Hematopoietic multipotent progenitor cell (in vitro differentiated cells): ENCODE results near the gene GCNT4. TPM values are rescaled to one million over a fixed set of nuclear protein-coding genes. Genes with fewer than 3 reads are reported as not detected.

Source experiments
- DNase-seq, 3 donors: peaks; one replicate each; pipeline ENCODE4 v3.0.0-alpha.2; 2011 to 2015; ENCODE audit warnings: low read depth in 2 of 3, low spot score in 2 of 3
- total RNA-seq: library from RNA; depleted of rRNA; stranded (reverse); fragments of >200 nt; gene quantifications from one replicate; pipeline ENCODE4 v1.2.3, GENCODE V29; 2012

The GCNT4 gene
- total RNA-seq, 1 donor: 0.27 TPM

DNA sequence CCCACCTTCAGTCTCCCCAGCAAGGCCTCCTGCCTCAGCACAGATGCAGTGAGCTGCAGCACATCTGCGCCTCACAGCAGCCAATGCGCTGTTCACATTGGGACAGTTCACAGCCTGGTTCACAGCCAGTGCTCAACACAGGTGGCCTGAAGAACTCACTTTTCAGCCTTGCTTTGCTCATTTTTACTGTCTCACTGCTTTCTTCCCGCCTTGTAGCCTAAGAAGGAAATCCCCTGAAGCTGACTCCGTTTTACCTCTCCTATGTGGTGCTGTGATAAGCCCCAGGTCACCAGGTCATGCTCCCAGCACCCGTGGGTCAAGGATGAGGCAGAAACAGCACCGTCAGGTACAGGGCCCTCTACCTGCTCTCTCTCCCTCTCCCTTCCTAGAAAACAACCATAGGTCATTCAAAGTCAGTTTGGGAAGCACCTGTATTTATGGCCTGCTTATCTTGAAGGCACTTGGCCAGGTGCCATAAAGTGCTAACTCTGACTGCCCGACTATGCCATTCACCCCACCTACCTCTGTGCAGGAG lies 1.1 kb downstream of the GCNT4 start:
- peak in 1 of 3 donors; percentile 14 for DNase-seq

DNA sequence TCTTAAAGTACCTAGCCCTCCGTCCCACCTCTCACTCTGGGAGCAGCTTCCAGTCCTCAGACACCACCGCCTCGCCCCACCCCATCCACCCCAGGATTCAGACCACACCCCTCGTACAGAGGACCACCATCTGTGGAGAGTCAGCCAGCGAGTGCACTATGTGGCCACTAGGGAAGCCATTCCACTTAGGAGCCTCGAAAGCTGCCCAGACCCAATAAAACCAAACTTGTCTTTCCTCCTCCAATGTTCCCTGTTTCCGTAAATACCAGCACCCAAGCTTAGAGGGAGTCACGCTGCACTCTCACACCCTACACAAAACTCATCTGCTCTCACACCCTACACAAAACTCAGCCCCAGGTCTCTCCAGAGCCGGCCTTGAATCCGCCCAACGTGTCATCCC lies 1.9 kb downstream of the GCNT4 start:
- DNase-seq: peak in 1 of 3 donors; percentile 70

- peak in 2 of 3 donors; percentile 53 to 75 for DNase-seq
Measured at GRCh38 chr5:75049456-75050351, 2.7 kb downstream of the GCNT4 start.

DNA sequence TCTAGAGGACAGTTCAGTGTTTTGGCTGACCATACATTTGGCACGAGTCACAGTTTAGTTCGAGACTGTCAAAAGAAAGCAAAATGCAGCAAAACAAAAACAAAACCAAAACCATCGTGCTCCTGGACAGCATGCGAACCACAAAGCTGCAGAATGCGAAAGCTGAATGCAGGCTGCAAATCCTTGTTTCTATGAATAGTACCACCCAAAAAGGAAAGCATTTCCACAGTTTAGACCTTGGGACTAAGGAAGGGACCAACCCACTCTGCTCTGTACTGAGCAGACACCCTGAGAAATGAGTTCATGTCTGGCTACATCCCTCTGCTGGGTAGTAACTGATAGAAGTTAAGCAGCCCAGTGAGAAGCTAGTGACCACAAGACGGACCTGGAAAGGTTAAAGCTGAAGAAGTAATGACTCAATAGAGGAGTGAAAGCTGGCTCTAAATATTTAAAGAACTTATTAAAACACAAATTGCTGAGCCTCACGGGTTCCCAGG lies 3.9 kb downstream of the GCNT4 start:
- no peak for DNase-seq

GRCh38 chr5:75047356-75047755 lies 5.0 kb downstream of the GCNT4 start:
- DNase-seq: no peak

DNA sequence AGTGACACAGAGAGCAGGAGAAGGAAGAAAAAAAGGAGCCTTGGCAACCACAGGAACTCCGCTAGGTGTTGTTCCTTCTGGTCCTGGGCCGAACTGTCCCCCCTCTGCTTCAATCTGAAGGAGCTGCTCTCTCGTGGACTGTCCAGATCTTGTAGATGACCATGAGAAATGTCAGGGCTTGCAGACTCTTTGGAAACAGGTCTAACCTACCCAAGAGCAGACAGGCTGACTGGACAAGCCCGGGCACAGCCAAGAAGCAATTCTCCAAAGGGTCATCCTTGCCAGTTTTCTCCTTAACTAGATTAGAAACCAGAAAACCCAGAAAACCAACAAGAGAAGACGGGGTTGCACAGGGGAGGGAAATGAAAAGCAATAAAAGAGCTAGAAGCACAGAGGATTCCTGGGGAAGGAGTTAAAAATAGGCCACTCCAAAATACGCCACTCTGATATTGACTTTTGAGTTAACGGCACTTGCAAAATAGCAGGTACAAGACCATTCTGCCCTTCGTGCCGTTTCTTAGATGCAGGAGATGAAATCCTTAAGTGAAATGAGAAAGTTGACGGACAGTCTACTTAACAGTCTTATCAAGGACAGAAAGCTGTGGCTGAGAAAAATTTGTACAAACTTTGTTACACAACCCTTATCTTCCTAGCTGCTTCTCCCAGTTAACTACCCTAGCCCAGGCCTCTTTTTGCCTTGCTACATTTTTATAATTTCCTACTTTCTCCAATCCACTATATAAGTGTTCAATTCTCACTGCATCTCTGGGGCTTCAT lies 5.8 kb downstream of the GCNT4 start:
- no peak for DNase-seq

DNA sequence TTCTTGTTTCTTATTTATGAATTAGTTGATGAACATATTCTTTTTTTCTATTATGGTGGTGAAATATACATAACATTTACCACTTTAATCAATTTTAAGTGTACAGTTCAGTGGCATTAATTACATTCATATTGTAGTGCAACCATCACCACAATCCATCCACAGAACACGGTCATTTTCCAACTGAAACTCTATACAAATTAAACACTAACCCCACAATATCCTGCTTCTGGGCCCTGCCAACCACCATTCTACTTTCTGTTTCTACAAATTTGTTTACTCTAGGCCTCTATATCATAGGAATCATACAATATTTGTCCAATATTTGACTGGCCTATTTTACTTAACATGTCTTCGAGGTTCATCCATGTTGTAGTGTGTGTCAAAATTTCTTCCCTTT lies 7.3 kb downstream of the GCNT4 start:
- no peak for DNase-seq

- no peak for DNase-seq
Measured at GRCh38 chr5:75044406-75044805, 8.0 kb downstream of the GCNT4 start.

GRCh38 chr5:75043633-75044264 lies 8.6 kb downstream of the GCNT4 start:
- no peak for DNase-seq

DNA sequence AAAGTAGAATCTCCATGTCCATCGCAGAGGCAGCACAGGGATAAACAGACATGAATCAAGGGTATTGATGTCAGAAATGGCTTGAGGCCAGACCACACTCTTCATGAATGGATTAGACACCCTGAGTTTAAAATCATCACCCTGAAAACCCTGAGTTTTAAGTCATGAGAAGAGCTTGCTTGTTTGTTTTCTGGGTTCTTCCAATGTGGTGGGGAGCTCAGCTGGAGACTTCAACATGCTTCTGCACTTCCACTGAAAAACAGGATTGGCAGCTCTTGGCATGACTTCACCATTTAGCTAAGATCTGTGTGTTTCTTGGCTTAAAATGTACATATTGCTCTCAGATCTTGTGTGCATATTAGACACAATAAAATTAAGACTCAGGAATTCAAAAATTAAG lies 9.8 kb downstream of the GCNT4 start:
- no peak for DNase-seq

- DNase-seq: no peak
Measured at GRCh38 chr5:75040973-75041372, 11.4 kb downstream of the GCNT4 start.

DNA sequence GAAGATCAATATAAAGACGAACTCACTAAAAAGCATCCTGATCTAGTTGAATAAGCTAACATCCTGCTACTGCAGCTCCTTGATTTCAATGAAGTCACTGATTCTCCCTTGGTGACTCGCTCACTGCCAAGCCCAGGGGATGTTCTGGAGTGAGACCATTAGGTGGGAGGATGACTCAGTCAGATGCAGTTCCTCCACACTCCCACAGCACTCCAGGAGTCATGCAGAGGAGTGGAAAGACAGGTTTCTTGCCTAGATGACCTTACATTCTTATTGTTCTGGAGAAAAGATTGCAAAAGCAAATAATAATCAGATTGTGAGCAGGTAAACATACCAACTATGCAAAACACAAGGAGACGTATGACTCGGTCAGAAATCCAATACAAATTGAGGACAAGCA lies 15.3 kb downstream of the GCNT4 start:
- DNase-seq: no peak

DNA sequence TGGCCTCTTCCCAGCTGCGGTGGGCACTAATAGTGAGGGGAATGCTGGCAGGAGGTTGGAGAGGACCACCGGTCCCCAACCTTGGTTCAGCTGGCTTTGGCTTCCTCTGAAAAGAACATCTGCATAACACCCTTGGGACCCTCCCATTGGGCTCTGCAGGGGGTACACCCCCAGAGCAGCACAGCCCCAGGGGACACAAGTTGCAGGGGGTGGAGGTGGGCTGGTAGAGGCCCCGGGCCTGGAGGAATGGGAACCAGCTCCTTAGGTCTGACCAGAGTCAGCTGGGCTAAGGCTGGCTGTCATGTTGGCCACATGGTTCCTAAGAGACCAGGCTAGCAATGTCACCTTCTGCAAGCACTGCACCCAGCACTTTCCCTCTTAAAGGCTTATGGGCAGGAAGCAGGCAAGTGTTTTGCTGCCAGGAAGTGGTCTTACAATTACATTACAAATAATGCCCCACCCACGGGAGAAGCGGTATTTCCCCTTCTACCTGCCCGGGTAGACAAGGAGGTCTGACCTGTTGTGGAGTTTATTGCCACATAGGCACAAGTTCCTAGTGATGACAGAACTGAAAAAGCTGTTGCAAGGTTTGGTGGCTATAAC lies 18.1 kb downstream of the GCNT4 start:
- DNase-seq: peak in 1 of 3 donors; percentile 14

- DNase-seq: no peak
Measured at GRCh38 chr5:75031366-75031765, 21.0 kb downstream of the GCNT4 start.

DNA sequence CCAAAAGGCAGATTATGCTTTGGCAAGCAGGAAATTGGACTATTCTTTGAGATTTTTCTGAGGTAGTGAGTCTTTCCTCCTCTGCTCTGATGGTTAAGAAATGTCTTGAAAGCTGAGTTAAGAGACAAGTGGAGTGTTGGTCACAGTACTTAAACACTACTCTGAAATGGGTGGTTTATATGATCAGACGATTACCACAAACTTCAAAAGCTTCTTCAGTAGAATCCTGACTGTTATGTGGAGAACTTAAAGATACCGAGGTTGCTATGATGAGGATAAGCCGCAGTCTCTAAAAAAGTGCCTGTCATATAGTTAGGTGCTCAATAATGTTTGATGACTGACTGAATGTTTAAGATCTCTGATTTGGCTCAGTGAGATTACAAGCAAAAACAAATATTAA lies 24.3 kb downstream of the GCNT4 start:
- DNase-seq: no peak

- no peak for DNase-seq
Measured at GRCh38 chr5:75023368-75024159, 28.8 kb downstream of the GCNT4 start.

DNA sequence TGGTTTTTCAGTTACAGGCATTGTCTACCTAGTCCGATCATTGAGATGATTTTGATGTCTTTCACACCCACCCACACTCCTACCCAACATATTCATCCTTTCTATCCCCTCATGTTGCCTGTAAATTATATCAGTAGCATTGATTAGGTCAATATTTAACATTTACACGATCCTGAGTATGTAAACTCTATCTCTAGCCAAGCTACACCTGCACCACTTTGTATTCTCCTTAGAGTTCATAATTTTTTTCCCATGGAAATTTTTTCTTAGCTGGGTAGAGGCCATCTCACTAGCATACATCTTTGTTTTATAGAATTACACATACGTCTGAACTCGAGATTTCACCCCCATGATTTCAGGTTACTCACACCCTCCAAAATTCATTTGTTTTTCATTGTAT lies 30.6 kb downstream of the GCNT4 start:
- DNase-seq: no peak

DNA sequence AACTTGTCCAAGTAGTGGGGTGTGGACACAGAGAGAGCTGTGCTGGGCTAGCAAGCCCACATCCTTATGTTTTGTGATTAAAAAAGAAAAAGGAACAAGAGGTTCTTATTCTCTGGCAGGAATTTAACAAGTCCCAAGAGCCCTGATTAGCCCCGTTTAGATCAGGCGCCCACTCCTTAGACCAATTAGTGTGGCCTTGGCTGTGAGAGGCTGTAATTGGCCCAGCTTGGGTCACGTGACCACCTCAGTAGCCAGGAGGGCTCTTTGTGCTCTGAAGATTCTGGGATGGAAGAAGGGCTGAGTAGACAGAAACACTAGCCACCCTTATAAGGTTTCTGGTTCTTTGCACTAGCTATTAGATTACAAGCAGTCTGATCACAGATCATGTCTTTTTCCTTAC lies 31.1 kb downstream of the GCNT4 start:
- no peak for DNase-seq

DNA sequence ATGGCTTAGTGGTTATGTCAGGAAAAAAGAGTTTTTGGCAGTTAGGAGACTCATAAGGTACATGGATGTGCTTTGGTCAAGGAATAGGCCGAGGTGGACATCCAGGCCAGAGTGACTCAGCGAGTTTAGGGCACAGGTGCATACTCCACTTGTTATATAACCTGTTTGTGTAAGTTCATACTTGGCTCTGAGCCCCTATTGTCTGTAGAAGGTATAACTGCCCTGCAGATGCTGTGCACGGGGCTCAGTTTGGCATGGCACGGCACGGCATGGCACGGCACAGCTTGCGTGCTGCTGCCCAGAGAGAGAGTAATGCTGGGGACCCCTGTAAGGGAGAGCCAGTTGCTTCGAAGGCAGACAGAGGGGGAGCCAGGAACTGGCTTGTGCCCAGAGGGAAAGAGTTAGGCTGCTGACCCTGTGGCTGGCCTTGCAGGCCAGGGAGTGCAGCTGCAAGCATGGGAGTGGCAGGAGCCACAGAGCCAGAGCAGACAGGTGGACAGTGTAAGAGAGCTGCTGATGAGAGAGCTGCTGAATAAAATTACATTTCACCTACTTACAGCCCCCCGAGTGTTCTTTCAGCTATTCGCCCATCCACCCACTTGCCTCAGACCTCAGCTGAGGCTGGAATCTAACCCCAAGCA lies 32.2 kb downstream of the GCNT4 start:
- DNase-seq: no peak
